GM23338 (cell line): ENCODE data around the gene FAM156B. TPM values are rescaled to one million over a fixed set of nuclear protein-coding genes. Genes with fewer than 3 reads are reported as not detected.
A peak's percentile ranks its signal among the peaks of the same experiment; 100 is the strongest.
"Not testable (repeated sequence)": the region's sequence is repeated elsewhere in the genome, so short reads cannot be mapped to it uniquely, and the experiment has no call there.

Source experiments
- ATAC-seq: fragments of 200-7000 bp; cut with Tn5 transposase; 3 replicates; pipeline ENCODE4 v1.9.1; 2020
- DNase-seq: peaks from one replicate; pipeline ENCODE4 v3.0.0-alpha.2; 2015; ENCODE audit warnings: low spot score
- H2AFZ ChIP-seq: fragments of 200-600 bp; sonication (generic); 2 replicates; pipeline ENCODE4 v1.8.0; 2016; ENCODE audit warnings: antibody characterized with exemption, mild to moderate bottlenecking, moderate library complexity
- H3F3A ChIP-seq: fragments of 200-600 bp; sonication (generic); replicated peaks from 2 replicates; pipeline ENCODE4 v1.8.0; 2017; ENCODE audit warnings: antibody characterized with exemption, mixed run types, low read depth
- H3K27ac ChIP-seq: fragments of 200-600 bp; sonication (generic); 2 replicates; pipeline ENCODE4 v1.6.1; 2016; ENCODE audit warnings: low read depth
- H3K27me3 ChIP-seq: fragments of 200-600 bp; sonication (generic); 2 replicates; pipeline ENCODE4 v1.8.0; 2016; ENCODE audit warnings: mild to moderate bottlenecking, mixed run types, moderate library complexity; ENCODE audit not compliant: insufficient read depth
- H3K36me3 ChIP-seq: fragments of 200-600 bp; sonication (generic); 2 replicates; pipeline ENCODE4 v1.8.0; 2016; ENCODE audit warnings: mild to moderate bottlenecking; ENCODE audit not compliant: insufficient read depth
- H3K4me1 ChIP-seq: fragments of 200-600 bp; sonication (generic); 2 replicates; pipeline ENCODE4 v1.8.0; 2016; ENCODE audit warnings: mild to moderate bottlenecking, moderate library complexity; ENCODE audit not compliant: insufficient read depth
- H3K4me2 ChIP-seq: fragments of 200-600 bp; sonication (generic); 2 replicates; pipeline ENCODE4 v1.7.1; 2017; ENCODE audit warnings: mixed run types
- H3K4me3 ChIP-seq: fragments of 200-600 bp; sonication (generic); 2 replicates; pipeline ENCODE4 v1.6.1; 2016; ENCODE audit warnings: mixed run types
- H3K79me2 ChIP-seq: fragments of 200-600 bp; sonication (generic); replicated peaks from 2 replicates; pipeline ENCODE4 v1.8.0; 2017; ENCODE audit warnings: mild to moderate bottlenecking; ENCODE audit not compliant: insufficient read depth
- H3K9me2 ChIP-seq: fragments of 200-600 bp; sonication (generic); 2 replicates; pipeline ENCODE4 v1.8.0; 2017; ENCODE audit not compliant: insufficient read depth
- H4K20me1 ChIP-seq: fragments of 200-600 bp; sonication (generic); replicated peaks from 2 replicates; pipeline ENCODE4 v1.8.0; 2017; ENCODE audit warnings: mild to moderate bottlenecking; ENCODE audit not compliant: insufficient read depth
- H3K27ac Mint-ChIP-seq: 2 replicates; pipeline ENCODE4 v1.8.0; 2020; ENCODE audit warnings: inconsistent platforms, mild to moderate bottlenecking, moderate library complexity, mixed read lengths
- H3K27me3 Mint-ChIP-seq: 3 replicates; pipeline ENCODE4 v1.8.0; 2022; ENCODE audit warnings: low read depth, mild to moderate bottlenecking, moderate library complexity, mixed read lengths, inconsistent platforms; ENCODE audit not compliant: insufficient read depth, poor library complexity
- H3K36me3 Mint-ChIP-seq: 3 replicates; pipeline ENCODE4 v1.8.0; 2021; ENCODE audit warnings: low read depth, mild to moderate bottlenecking, inconsistent platforms, moderate library complexity, mixed read lengths
- H3K4me1 Mint-ChIP-seq: 3 replicates; pipeline ENCODE4 v1.8.0; 2020; ENCODE audit warnings: mild to moderate bottlenecking, inconsistent platforms, mixed read lengths
- H3K4me3 Mint-ChIP-seq: 3 replicates; pipeline ENCODE4 v1.8.0; 2021; ENCODE audit warnings: moderate library complexity, mild to moderate bottlenecking, inconsistent platforms, mixed read lengths
- H3K9me3 Mint-ChIP-seq: 3 replicates; pipeline ENCODE4 v1.8.0; 2020; ENCODE audit warnings: moderate library complexity, mild to moderate bottlenecking, inconsistent platforms, mixed read lengths
- CREB1 ChIP-seq: fragments of 250-450 bp; sonication (Bioruptor Pico); IDR thresholded peaks from 2 replicates; pipeline ENCODE4 v1.5.0; 2020; ENCODE audit warnings: low read depth, mild to moderate bottlenecking, moderate library complexity
- EZH2 ChIP-seq: fragments of 200-600 bp; sonication (generic); IDR thresholded peaks from one replicate; pipeline ENCODE4 v1.8.0; 2017; ENCODE audit warnings: antibody characterized with exemption, mild to moderate bottlenecking, low read depth; ENCODE audit not compliant: unreplicated experiment
- EZH2phosphoT487 ChIP-seq: fragments of 200-600 bp; sonication (generic); IDR thresholded peaks from one replicate; pipeline ENCODE4 v1.8.1; 2018; ENCODE audit warnings: antibody characterized with exemption; ENCODE audit not compliant: unreplicated experiment
- POLR2AphosphoS5 ChIP-seq: IDR thresholded peaks from 2 replicates; pipeline ENCODE4 v1.6.1; 2016; ENCODE audit warnings: antibody characterized with exemption, low read depth
- polyA plus RNA-seq: library from polyadenylated mRNA; unstranded; fragments of >200 nt; fragmentation: Nextera tagmentation; extraction: Ambion mirVana; gene quantifications from 2 replicates; pipeline ENCODE4 v1.2.1, GENCODE V29; 2016
- total RNA-seq: library from RNA; depleted of rRNA; stranded (reverse); fragments of >200 nt; shearing (Covaris generic); gene quantifications from 2 replicates; pipeline ENCODE4 v1.2.3, GENCODE V29; 2014
- TF ChIP-seq, protein P1 (sequence below): IDR thresholded peaks from 2 replicates; pipeline ENCODE4 v1.6.1; 2016; ENCODE audit warnings: antibody characterized with exemption
- TF ChIP-seq, protein P2 (sequence below): IDR thresholded peaks from one replicate; pipeline ENCODE4 v1.6.1; 2018; ENCODE audit warnings: antibody characterized with exemption; ENCODE audit not compliant: unreplicated experiment
- TF ChIP-seq, protein P3 (sequence below), 2 experiments: fragments of 200-600 bp in 1 of 2; sonication (generic) in 1 of 2; conservative IDR thresholded peaks; 2 replicates each; pipeline versions ENCODE4 v1.5.1 to v1.6.1; 2016 to 2017; ENCODE audit warnings: antibody characterized with exemption in 2 of 2, low read depth in 2 of 2, mild to moderate bottlenecking in 2 of 2, moderate library complexity in 1 of 2

FAM156B gene
- total and polyA plus RNA-seq, 2 experiments from 2014 or later, result 11.1 to 19.1 TPM

DNA sequence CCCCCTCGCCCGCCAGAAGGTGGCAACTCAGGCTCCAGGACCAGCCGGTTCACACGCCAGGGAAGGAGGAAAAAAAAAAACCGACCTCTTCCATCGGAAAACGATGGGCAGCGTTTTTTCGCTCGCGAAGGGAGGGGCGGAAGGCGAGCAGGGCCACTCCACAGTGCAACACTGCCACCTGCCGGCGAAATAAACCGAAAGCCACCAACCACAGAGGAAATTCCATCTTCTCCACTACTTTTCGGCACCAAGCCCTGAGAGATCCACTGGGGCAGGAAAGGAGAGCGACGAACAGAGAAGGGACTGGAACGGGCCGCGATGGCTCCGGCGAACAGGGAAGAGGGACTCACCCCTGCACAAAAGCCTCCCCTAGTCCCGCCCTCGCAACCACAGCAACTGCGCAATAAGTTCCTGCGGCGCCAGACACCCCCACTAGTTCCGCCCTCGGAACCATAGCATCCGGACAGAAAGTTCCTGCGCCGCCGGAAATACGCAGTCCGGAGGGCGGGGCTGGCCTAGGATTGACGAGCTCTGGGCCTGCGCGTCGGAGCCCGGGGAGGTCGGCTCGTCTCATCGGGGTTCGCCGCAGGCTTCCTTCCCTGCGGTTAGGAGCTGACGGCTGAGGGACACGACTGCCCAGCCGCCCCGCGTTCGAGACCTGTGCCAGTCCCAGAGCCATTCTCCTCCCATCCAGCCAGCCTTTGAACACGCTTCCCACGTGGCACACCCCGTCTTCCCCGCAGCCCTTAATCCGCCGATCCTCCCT lies 37.8 kb downstream of the FAM156B start:
- H2AFZ ChIP-seq, result no peak overlapping the region
- peak overlapping the region; percentile 99 for H3K27ac ChIP-seq
- H3K36me3 ChIP-seq, result no peaks in the 10 kb centered on the region
- peaks cover 3% of the 10 kb centered on the region; the same call in 1 of the 3 replicates for H3K9me3 Mint-ChIP-seq
- DNase-seq, result peak; percentile 91
- no peaks in the 10 kb centered on the region for H4K20me1 ChIP-seq
- H3K79me2 ChIP-seq, result no peaks in the 10 kb centered on the region
- peak overlapping the region; percentile 79 for H3K4me3 ChIP-seq
- no peaks in the 10 kb centered on the region for H3K9me2 ChIP-seq
- peak overlapping the region; percentile 99 for H3K27ac Mint-ChIP-seq
- H3K36me3 Mint-ChIP-seq, result no peaks in the 10 kb centered on the region
- no peaks in the 10 kb centered on the region for H3K27me3 ChIP-seq
- peak; percentile 91 for ATAC-seq
- TF ChIP-seq, protein P1, sequence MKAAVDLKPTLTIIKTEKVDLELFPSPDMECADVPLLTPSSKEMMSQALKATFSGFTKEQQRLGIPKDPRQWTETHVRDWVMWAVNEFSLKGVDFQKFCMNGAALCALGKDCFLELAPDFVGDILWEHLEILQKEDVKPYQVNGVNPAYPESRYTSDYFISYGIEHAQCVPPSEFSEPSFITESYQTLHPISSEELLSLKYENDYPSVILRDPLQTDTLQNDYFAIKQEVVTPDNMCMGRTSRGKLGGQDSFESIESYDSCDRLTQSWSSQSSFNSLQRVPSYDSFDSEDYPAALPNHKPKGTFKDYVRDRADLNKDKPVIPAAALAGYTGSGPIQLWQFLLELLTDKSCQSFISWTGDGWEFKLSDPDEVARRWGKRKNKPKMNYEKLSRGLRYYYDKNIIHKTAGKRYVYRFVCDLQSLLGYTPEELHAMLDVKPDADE, result peak; percentile 15; the same call in 1 of the 2 replicates
- TF ChIP-seq EZH2phosphoT487 (no peak), CREB1 (CRISPR knock-in tag) (peak; percentile 74), EZH2 (no peak), POLR2AphosphoS5 (peak; percentile 73)
- TF ChIP-seq, protein P2, sequence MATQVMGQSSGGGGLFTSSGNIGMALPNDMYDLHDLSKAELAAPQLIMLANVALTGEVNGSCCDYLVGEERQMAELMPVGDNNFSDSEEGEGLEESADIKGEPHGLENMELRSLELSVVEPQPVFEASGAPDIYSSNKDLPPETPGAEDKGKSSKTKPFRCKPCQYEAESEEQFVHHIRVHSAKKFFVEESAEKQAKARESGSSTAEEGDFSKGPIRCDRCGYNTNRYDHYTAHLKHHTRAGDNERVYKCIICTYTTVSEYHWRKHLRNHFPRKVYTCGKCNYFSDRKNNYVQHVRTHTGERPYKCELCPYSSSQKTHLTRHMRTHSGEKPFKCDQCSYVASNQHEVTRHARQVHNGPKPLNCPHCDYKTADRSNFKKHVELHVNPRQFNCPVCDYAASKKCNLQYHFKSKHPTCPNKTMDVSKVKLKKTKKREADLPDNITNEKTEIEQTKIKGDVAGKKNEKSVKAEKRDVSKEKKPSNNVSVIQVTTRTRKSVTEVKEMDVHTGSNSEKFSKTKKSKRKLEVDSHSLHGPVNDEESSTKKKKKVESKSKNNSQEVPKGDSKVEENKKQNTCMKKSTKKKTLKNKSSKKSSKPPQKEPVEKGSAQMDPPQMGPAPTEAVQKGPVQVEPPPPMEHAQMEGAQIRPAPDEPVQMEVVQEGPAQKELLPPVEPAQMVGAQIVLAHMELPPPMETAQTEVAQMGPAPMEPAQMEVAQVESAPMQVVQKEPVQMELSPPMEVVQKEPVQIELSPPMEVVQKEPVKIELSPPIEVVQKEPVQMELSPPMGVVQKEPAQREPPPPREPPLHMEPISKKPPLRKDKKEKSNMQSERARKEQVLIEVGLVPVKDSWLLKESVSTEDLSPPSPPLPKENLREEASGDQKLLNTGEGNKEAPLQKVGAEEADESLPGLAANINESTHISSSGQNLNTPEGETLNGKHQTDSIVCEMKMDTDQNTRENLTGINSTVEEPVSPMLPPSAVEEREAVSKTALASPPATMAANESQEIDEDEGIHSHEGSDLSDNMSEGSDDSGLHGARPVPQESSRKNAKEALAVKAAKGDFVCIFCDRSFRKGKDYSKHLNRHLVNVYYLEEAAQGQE, result no peak
- TF ChIP-seq, protein P3, sequence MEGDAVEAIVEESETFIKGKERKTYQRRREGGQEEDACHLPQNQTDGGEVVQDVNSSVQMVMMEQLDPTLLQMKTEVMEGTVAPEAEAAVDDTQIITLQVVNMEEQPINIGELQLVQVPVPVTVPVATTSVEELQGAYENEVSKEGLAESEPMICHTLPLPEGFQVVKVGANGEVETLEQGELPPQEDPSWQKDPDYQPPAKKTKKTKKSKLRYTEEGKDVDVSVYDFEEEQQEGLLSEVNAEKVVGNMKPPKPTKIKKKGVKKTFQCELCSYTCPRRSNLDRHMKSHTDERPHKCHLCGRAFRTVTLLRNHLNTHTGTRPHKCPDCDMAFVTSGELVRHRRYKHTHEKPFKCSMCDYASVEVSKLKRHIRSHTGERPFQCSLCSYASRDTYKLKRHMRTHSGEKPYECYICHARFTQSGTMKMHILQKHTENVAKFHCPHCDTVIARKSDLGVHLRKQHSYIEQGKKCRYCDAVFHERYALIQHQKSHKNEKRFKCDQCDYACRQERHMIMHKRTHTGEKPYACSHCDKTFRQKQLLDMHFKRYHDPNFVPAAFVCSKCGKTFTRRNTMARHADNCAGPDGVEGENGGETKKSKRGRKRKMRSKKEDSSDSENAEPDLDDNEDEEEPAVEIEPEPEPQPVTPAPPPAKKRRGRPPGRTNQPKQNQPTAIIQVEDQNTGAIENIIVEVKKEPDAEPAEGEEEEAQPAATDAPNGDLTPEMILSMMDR (conservative IDR thresholded peaks at IDR 0.05; ENCODE audit: low read depth in 2 of 2), result peak; percentile 67 to 75
- H3K4me2 ChIP-seq, result peak overlapping the region; percentile 79
- H3F3A ChIP-seq, result no peaks in the 10 kb centered on the region
- no peaks in the 10 kb centered on the region for H3K4me1 Mint-ChIP-seq
- no peaks in the 10 kb centered on the region for H3K4me1 ChIP-seq
- peak overlapping the region; percentile 90 for H3K4me3 Mint-ChIP-seq
- peaks cover 10% of the 10 kb centered on the region for H3K27me3 Mint-ChIP-seq

DNA sequence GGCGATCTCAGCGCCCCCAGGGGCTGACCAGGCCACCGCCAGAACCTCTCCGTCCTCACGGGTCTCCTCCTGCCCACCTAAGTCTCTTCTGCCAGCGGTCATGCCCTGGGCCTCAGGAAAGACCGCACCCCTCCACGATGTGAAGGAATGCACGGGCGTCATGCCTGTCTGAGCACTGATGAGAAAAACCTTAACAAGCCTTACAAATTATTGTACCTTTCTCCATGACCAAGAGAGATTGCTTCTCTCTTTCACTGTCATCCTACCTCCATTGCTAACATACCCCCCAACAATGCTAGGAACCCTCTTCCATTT lies 38.3 kb downstream of the FAM156B start:
- DNase-seq, H2AFZ ChIP-seq: not testable (repeated sequence)
- peak overlapping the region; percentile 72; the same call in 1 of the 2 replicates for H3K27ac ChIP-seq

DNA sequence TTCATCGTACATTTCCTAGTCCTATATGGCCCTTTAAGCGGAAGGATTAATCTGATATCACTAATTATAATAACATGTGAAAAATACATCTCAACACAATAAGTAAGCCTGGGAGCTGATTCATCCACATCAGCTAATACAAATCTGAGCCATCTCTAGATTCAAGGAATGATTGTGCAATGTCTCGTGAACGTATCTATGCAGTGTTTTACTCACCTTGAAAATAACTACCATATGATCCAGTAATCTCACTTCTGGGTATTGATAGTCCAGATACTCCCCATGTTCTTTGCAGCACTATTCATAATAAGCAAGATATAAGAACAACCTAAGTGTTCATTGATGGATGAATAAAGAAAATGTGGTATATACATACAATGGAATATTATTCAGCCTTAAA lies 43.6 kb downstream of the FAM156B start:
- not testable (repeated sequence) for H3K9me2 ChIP-seq, H3K4me3 Mint-ChIP-seq, H3K4me1 Mint-ChIP-seq, H3K4me1 ChIP-seq, H4K20me1 ChIP-seq, H3F3A ChIP-seq, H3K36me3 Mint-ChIP-seq, H3K27ac Mint-ChIP-seq, H3K27me3 Mint-ChIP-seq, H2AFZ ChIP-seq, H3K36me3 ChIP-seq, H3K27me3 ChIP-seq, H3K4me2 ChIP-seq, H3K9me3 Mint-ChIP-seq, H3K79me2 ChIP-seq, H3K4me3 ChIP-seq, ATAC-seq, DNase-seq, H3K27ac ChIP-seq

More for the DNA sequence above, 38.3 kb downstream of the FAM156B start:
- H3K4me1 Mint-ChIP-seq, H3K9me3 Mint-ChIP-seq, H4K20me1 ChIP-seq, H3F3A ChIP-seq, H3K9me2 ChIP-seq, H3K36me3 ChIP-seq, H3K4me1 ChIP-seq, H3K27me3 ChIP-seq, H3K79me2 ChIP-seq, H3K36me3 Mint-ChIP-seq: not testable (repeated sequence)
- ATAC-seq, result peak; percentile 23
- Mint-ChIP-seq H3K27ac (peak overlapping the region; percentile 98), H3K27me3 (peaks cover 10% of the 10 kb centered on the region), H3K4me3 (peak overlapping the region; percentile 90)
- Histone ChIP-seq H3K4me3 (peak overlapping the region; percentile 79), H3K4me2 (peak overlapping the region; percentile 77)

DNA sequence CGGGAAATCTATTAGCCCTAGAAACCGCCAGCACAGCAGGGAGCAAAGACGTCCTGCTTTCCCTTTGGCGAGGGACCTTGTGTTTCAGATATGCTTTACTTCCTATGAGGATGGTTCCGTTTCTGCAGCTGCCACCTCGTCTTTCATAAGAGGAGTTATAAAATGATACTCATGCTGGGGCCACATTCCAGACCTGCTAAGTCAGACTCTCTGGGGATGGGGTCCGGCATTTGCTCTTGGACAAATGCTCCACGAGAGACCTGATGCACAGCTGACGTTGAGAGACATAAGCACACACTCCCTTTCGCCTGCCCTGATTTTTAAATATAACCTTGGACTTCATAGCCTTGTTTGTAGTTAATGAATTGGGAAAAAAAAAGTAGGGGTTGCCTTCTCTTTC lies 44.6 kb downstream of the FAM156B start:
- H3F3A ChIP-seq, H3K79me2 ChIP-seq, H3K4me1 ChIP-seq, H3K36me3 Mint-ChIP-seq, H2AFZ ChIP-seq, H3K27me3 ChIP-seq, H3K36me3 ChIP-seq, H3K27me3 Mint-ChIP-seq, DNase-seq, ATAC-seq, H3K4me3 ChIP-seq, H4K20me1 ChIP-seq, H3K4me1 Mint-ChIP-seq, H3K4me3 Mint-ChIP-seq, H3K27ac Mint-ChIP-seq, H3K4me2 ChIP-seq, H3K27ac ChIP-seq, H3K9me2 ChIP-seq, H3K9me3 Mint-ChIP-seq: not testable (repeated sequence)
